ENCODE data around the gene PLA2G4A.

PLA2G4A gene

DNA sequence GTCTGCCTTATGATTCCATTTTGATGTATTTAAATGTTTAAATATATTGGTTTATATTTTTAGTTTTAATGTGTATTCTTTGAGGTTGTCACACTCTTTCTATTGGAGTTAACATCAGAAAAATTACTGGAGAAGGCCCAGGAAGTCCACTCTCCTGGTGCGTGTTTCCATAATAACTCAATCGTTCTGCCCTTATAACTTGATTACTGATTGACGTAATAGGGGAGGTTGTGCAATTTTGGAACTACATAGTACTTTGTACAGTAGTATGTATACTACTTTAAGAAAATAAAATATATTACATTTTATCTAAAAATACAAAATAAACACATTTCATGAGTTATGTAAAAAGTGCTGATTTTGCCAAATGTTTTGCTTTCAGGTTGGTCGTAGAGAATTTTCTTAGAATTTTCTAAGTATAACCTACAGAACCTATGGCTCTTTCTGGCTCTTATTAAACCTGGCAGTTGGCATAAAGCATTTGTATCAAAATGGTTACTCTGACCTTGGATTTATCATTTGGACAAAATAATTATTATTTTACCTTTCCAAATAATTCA is 5.7 kb downstream of the PLA2G4A start:
- no peak for DNase-seq

DNA sequence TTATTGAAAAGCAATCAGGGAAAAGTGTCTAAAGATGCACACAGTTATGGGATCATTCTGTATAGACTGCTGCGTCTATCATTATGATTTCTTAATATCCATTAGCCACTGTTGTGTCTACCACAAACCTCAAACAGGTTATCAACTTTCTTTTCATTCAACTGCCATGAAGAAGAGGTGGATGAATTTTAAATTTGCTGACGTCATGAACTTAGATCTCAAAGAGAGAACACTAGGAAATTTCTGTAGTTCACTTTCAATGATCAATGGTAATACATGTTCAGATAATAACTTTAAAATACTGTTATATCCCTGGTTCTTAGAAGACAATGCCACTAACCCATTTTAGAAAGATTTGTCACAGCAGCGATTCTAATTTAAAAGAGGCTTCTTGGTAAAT is 6.7 kb downstream of the PLA2G4A start:
- DNase-seq, result no peak

DNA sequence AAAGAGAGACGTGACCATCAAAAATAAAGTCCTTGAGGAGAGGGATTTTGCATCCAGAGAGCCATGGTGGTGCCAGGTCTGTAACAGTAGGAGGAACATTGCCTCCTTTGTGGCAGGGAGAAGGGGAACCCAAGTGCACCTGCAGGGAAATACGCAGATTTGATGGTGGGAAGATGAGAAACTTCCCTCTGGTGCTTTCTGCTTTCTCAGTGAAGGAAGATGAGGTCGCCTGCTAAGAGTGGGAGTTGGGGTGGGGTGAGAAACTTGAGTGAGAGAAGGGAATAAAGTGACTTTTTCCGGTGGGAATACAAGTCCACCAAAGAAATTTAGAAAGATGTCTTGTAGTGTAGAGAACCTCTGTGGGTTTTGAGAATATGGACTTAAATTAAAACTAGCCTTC is 9.1 kb downstream of the PLA2G4A start:
- no peak for DNase-seq

DNA sequence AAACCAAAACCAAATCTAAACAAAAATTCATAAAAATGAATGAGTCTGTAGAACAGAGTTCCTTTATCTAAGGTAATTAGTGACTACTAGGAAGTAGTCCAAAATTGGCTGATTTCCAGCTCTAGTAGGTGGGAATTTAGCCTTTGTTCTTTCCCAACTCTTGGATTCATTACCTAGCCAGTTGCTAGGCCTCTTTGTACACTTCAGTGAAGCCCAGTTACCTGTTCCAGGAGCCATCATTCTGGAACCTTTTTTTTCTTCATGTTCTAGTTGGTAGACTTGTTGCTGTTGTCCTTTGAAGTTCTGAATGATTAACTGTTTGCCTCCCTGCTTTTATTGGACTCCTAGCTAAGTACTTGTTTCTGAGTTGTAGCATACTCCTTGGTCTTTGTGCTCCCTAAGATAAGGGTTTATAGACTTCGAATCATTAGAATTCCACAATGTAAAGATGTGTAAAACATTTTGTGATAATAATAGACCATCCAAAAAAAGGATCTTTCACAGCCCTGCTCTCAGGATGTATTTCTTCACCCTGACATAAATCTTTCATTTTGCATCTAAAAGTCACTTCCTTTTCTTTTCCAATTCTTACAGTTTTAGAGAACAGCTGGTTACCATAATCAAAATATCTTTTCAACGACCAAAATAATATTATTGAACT is 9.8 kb downstream of the PLA2G4A start:
- DNase-seq, result no peak

DNA sequence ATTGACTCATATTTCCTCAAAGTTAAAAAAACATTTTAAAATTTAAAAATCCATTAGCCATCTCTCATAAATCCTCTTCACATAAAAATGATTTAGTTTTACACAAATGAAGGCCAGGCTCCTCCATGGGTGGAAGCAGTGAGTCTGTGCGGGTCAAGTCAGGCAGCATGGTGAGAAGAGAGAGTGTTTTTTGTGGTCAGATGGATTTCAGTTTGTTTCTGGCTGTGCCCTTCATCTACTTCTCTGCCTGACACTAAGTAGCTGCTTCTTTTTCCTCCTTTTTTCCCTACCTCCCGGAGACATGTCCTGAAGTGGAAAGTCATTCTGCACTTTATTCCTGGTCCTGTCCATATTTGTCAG is 10.3 kb downstream of the PLA2G4A start:
- DNase-seq, result no peak

DNA sequence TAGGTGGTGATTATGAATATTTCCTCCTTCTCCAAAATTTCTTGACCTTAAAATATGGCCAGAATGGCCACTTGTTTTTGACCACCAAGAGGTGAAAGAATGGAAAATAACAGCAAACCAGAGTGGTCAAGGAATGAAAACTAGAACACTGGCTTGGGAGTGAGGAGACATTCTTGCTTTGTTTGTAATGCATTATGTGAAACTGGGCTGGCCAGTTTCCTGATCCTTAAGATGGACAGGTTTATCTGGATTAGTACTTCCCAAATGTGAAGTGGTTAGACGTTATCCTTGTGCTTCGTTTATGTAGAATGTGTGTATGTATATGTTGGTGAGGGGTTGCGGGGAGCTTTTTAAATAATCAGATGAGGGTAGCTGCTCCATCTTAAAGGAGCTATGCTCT is 12.8 kb downstream of the PLA2G4A start:
- no peak for DNase-seq

DNA sequence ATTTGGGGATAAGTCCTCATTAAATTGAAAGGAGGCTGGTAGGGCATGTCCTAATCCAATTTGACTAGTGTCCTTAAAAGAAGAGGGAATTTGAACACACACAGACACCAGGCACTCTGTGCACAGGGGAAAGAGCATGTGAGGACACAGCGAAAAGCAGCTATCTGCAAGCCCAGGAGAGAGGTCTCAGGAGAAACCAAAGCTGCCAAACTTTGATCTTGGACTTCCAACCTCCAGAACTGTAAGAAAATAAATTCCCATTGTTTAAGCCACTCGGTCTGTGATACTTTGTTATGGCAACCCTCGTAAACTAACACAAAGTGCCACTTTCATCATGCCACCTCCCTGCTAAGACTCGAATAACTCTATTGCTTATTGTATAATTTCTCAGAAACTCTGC is 13.8 kb downstream of the PLA2G4A start:
- no peak for DNase-seq

DNA sequence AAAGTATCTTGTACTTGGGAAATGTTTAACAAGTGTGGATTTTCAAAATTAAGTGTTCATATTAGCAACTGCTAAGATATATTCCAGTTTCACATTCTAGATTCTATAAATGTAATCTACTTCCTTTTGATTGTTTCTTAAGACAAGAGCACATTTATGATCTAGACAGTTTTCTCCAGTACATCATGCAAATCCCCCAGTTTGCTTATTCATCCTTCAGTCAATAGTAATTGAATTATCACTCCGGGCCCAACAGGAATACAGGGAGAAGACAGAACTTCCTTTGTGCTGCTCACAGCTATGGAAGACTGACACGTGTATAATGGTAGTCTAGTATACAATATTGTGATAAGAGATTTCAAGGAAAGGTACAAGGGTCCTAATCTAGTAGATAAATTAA is 14.5 kb downstream of the PLA2G4A start:
- no peak for DNase-seq

DNA sequence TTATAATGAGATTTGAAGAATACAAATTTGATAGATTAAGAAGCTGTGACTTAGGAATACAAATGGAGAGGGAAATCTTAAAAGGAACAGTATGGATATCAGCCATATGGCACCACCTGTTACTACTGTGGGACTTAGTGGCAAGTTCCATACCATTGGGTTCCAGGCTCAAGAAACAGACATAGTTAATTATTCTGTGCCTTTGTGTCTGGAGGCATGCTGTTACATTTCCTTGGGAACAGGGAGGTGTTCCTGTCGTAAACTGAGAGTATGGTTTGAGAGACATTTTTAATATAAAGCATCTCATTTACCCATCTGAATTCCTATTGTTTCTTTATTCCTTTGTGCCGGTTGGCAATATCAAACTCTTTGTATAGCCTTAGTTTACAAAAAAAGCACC is 15.2 kb downstream of the PLA2G4A start:
- DNase-seq, result no peak

DNA sequence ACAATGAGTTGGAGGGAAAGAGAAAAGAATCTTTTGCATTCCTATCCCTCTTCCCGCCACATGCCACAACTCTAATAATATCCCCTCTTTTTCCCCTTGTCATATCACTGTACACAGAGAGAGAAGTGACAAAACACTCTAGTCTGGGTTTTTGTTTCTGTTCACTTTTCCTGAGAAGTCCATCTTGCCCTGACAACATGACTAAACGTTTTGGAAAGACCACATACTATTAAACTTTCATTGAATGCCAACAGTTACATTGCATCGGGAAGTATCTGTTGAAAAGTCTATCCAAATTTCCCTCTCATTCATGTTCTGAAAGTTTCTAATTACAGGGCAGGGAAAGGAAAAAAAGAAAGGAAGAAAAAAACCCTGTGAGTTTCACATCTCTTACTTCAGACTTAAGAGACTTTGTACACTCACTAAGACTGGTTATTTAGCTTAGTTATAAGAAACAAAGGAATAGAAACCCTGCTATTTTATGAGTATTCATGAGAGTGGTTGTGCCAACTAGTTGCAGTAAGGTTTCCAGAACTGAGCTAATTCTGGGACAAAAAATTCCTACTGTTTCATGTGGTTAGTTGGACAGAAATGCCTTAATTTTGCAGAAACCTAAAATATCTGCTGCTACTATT is 16.9 kb downstream of the PLA2G4A start:
- no peak for DNase-seq

DNA sequence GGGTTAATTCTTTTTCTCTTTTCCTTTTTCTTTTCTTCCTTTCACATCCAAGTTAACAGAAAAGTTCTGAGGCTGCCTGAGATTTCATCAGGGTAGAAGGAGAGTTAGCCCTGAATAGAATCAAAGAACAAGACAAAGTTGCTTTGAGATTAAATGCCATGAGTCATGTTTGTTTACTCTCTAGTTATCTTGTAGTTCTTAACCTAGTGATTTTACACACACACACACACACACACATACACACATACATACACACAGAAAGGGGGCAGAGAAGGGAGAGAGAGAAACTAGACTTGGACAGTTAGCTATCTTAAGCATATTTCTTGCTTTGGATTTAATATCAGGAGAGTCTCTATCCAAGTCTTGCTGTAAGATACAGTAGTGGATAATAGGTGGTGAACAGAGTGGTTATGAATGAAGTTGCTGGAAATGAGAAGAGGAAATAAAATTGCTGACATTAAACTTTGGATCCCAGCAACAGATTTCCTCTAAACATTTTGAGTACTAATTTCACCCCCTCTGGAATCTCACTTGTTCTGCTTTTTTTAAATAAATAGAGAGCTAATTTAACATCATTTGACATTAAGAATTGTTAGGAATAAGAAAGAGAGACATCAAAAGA is 19.9 kb downstream of the PLA2G4A start:
- no peak for DNase-seq

DNA sequence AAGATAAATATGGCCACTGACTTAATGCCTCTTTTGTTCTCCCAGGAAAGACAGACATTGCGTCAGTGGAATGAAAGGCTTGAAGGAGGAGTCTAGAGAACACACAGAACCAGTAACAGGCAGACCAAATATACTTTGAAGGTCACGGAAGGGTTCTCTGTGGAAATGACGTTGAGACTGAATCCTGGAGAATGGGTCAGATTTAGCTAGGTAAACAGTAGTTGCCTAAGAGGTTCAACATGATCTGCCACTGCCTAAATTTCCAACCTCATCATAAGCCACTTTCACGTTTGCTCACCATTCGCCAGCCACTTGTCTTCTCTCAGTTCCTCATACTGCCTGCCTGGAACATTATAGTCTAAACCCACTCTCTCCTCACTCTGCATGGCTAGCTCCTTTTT is 20.5 kb downstream of the PLA2G4A start:
- no peak for DNase-seq

DNA sequence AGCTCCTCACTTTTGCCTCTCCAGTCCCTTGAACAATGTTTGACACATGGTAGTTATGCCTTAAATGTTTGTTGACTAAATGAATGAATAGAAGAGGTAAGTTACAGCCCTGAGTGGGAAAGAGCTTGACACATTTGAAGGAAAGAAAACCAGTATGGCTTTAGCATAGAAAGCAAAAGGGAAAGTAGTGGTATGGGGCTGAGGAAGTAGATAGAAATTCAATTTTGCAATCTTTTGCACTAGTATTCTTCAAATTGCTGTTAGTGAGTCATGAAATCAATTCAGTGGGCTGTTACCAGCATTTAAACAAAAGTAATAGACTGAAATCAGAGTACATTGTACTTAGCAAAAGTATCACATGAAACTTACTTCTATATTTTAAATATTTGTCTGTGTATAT is 21.1 kb downstream of the PLA2G4A start:
- DNase-seq, result no peak

DNA sequence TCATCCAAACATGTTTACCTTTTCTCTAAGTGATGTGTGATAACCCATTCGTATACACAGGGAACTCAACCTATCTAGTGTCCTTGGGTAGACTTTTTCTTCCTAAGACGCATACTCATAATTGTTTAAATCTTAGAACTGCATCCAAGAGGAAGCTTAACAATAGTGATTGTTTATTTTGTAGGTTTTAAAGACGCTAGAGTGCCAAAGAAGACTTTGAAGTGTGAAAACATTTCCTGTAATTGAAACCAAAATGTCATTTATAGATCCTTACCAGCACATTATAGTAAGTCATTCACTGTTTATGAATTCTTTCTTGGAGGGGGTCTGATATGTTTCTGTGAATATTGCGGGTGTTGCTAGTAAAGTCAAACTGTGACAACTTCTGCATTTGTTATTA is 25.4 kb downstream of the PLA2G4A start:
- DNase-seq, result no peak

DNA sequence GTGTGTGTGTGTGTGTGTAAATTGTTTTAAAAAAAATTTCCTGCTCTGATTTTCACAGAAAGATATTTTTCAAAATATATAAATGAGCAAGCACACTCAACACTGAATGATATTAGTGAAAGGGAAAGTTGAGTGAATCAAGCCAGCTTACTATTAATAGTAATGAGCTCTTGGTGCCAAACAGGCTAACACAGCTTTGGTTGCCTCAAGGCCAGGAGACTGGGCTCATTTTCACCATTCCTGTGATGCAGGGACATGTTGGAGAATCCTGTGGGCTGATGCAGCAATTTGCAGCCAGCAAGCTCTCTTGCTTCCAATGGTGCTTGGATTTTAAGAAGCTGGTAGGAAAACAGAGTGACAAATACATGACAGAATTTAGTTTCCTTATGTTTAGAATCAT is 30.2 kb downstream of the PLA2G4A start:
- DNase-seq, result no peak

DNA sequence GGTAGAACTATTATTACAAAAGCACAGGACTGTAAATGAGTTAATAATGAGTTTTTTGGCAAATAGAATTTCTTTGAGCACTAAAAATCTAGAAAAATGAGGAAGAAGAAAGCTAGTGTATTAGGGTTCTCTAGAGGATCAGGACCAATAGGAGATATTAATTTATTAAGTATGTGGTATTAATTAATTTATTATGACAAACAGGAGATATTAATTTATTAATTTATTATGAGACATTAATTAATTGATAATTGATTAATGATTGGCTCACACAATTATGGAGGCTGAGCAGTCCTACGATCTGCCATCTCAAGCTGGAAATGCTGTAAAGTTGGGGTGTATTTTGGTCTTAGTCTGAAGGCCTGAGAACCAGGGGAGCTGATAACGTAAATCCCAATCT is 31.2 kb downstream of the PLA2G4A start:
- DNase-seq, result no peak

DNA sequence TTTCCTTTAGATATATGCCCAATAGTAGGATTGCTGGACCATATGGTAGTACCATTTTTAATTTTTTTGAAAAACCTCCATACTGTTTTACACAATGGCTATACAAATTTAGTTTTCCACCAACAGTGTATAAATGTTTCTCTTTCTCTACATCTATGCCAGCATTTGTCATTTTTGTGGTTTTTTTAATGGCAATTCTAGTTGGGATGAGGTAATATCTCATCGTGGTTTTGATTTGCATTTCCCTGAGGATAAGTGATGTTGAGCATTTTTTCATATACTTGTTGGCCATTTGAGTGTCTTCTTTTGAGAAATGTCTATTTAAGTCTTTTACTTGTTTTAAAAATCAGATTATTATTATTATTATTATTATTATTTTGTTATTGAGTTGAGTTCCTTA is 35.5 kb downstream of the PLA2G4A start:
- DNase-seq, result no peak

DNA sequence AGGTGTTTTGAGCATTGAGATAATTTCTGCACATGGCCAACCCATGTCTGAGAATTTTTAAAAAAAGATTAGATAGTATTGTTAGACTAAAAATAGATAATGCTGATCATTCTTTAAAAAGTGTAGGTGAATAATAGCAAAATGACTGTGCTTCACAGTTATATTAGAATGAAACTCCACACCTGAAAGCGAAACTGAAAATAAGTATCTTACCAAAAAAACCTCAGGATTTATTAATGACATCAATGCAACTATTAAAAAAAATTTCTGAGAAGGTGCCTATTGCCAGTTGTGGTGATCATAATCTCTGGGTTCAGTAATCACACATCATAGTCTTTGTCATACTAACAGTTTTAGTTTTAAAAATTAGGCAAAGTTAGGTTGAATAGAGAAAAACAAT is 36.5 kb downstream of the PLA2G4A start:
- no peak for DNase-seq

DNA sequence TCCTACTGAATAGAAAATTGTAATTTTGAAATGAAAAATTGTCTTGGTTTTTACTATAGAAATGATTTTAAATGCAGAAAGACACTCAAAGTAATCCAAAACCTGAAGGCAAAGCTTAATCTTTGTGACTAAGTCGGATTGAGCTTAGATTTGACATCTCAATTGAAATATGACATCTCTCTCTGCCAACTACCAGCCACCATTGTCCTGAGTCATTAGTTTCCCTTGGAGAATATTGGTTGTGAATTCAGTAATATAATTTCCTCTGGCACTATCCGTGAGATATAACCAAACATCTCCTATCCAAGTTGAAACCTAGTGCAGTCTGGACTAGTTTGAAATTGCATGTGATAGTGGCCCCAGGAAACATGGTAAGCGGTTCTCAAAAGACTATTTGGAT is 37.1 kb downstream of the PLA2G4A start:
- DNase-seq, result no peak

DNA sequence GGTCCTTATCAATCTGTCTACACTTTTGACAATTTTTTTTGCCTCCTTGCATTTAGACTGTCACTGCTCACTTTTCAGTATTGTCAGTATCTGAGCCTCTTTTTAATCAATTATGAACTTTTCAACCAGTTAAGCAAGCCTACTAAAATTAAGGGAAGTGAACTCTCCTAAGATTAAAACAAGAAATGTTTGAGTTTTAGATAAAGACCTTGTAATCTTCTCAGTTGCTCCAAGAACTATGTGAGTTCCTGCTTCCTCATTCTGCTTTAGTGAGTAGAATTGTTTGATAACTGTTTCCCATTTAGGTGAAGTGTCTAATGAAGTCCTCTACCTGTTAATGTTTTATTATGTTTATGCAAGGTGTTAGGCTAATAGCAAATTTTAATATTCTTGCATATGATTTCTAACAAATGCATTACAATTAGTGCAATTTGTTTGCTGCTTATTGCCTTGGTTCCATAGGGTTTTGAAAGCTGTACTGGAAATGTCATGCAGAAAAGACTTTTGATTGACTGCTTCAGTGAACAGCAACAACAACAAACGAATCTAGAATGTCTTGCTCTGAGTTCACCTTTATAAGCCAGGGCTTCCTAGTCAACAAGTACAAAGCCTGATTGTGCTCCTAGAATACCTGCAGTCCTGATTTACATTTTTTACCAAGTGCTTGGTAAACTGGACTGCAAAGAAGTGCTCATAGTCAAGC is 40.9 kb downstream of the PLA2G4A start:
- DNase-seq, result no peak

DNA sequence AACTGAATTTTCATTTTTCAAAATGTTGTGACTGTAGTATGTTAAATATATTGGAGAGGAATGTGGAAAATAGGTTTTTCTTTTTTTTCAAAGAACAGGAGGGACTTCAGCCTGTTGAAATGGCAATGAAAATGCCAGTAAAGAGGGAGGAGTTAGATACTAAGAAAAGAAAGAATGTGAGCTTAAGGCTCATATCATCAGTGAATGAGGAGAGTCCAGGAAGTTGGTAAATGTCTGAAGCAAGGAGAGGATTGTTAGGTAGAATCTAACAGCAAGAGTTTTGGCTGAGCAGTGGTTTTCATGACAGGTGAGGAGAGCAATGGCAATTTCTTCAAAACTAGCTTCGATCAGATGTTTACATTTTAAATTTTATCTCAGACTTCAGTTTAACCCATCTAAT is 43.0 kb downstream of the PLA2G4A start:
- DNase-seq, result no peak

DNA sequence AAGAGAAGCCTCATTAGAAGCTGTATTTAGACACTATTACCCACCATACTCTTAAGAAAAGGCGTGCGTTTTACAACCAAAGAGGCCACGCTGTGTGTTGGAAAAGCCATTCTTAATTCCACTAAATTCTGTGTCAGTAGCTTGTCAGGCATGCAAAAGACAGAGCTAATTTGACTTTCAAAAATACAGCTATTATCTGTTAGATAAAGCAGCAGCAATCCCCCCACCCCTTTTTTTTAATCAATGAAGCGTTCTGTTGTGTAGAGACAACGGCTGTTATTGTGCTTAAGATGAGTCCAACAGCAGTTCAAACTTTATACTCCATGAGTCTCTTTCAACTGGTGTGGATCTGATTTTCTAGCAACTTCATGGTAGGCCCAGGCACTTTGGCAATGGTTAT is 43.5 kb downstream of the PLA2G4A start:
- DNase-seq, result no peak

DNA sequence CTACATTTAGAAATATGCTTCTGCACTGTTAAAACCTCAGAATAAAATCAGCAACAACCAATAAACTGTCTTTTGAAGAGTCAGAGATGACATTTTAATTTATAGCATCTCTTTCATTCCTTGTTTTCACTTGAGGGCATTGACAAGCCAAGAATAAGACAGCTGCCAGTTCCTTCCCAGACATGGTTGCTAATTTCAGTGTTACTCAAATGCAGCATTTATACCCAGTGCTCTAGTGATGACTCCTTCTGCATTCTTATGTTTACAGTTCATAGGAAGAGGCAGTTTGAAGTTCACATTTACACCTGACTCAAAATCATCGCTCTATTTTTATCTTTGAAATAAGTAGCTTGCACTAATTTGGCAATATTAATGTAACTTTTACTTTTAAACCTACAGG is 44.9 kb downstream of the PLA2G4A start:
- DNase-seq, result no peak

All from NCI-H345 (cell line).